HepG2 (cell line): ENCODE data around the gene SDCCAG8. TPM values are rescaled to one million over a fixed set of nuclear protein-coding genes. Genes with fewer than 3 reads are reported as not detected.

Experiments
- ATAC-seq: fragments of 200-7000 bp; cut with Tn5 transposase; 3 replicates; pipeline ENCODE4 v1.9.1; 2020; ENCODE audit warnings: mild to moderate bottlenecking, moderate library complexity
- BruUV-seq: library from RNA; stranded (reverse); fragments of 400-500 nt; replicated peaks from 2 replicates; lab custom pipeline; 2021; lab: Mats Ljungman, UMichigan
- CTCF ChIA-PET: fragments of 300-600 bp; formaldehyde crosslinking; extraction: SDS; loops from one replicate; lab custom pipeline; 2021; ENCODE audit warnings: low total read pairs, inconsistent platforms, low intra/inter-chr PET ratio; lab: Yijun Ruan, JAX
- POLR2A ChIA-PET: fragments of 350-600 bp; sonication (Branson Sonifier 250); formaldehyde crosslinking; loops from one replicate; lab custom pipeline; 2020; ENCODE audit warnings: antibody characterized with exemption, inconsistent platforms; lab: Yijun Ruan, JAX
- DNase-seq: peaks from one replicate; pipeline ENCODE4 v3.0.0-alpha.2; 2015; ENCODE audit warnings: low spot score
- FAIRE-seq: peaks from 3 replicates; lab custom pipeline; 2011; peaks lifted over from hg19 to GRCh38; lab: Jason Lieb, UNC
- H2AFZ ChIP-seq: one replicate; pipeline ENCODE4 v1.6.1; 2011; ENCODE audit warnings: low read length, inconsistent platforms
- H3K27ac ChIP-seq: fragments of 300-600 bp; 3 replicates; pipeline ENCODE4 v1.8.0; 2011; ENCODE audit warnings: mixed run types, mild to moderate bottlenecking, mixed read lengths, low read length, inconsistent platforms; ENCODE audit not compliant: insufficient read depth; ENCODE audit errors: extremely low read length
- H3K27me3 ChIP-seq, 2 experiments: fragments of 200-600 bp in 1 of 2; 2 replicates in 1 of 2; 3 replicates in 1 of 2; pipeline versions ENCODE4 v1.6.0 to v1.8.0; 2011; ENCODE audit warnings: low read length in 2 of 2, mild to moderate bottlenecking in 2 of 2, moderate library complexity in 2 of 2, inconsistent platforms in 1 of 2; ENCODE audit not compliant: insufficient read depth in 2 of 2, control insufficient read depth in 1 of 2
- H3K36me3 ChIP-seq, 2 experiments: fragments of 200-600 bp in 1 of 2; replicated peaks in 1 of 2; 2 replicates in 1 of 2; 3 replicates in 1 of 2; pipeline versions ENCODE4 v1.5.1 to v1.8.0; 2011; ENCODE audit warnings: low read length in 2 of 2, inconsistent platforms in 1 of 2; ENCODE audit not compliant: insufficient read depth in 2 of 2, control insufficient read depth in 1 of 2
- H3K4me1 ChIP-seq: 2 replicates; pipeline ENCODE4 v1.5.1; 2012; ENCODE audit warnings: low read length, inconsistent platforms; ENCODE audit not compliant: insufficient read depth
- H3K4me2 ChIP-seq: 2 replicates; pipeline ENCODE4 v1.6.0; 2011; ENCODE audit warnings: low read depth, low read length, inconsistent platforms
- H3K4me3 ChIP-seq, 3 experiments: fragments of 200-600 bp in 1 of 3; sonication (generic), shearing (Covaris generic) in 1 of 3; replicated peaks in 1 of 3; 2 replicates each; pipeline ENCODE4 v1.5.1; 2011 to 2016; ENCODE audit warnings: low read length in 3 of 3, inconsistent platforms in 2 of 3, low read depth in 2 of 3, mild to moderate bottlenecking in 2 of 3, control low read depth in 1 of 3, mixed read lengths in 1 of 3; ENCODE audit not compliant: insufficient read depth in 1 of 3
- H3K79me2 ChIP-seq: one replicate; pipeline ENCODE4 v1.6.1; 2011; ENCODE audit warnings: low read length, inconsistent platforms; ENCODE audit not compliant: insufficient read depth
- H3K9ac ChIP-seq: 2 replicates; pipeline ENCODE4 v1.6.0; 2011; ENCODE audit warnings: mild to moderate bottlenecking, low read depth, low read length, inconsistent platforms; ENCODE audit not compliant: insufficient read depth
- H3K9me3 ChIP-seq: 2 replicates; pipeline ENCODE4 v1.5.1; 2012; ENCODE audit warnings: mild to moderate bottlenecking, low read length
- H4K20me1 ChIP-seq: 2 replicates; pipeline ENCODE4 v1.6.0; 2011; ENCODE audit warnings: inconsistent platforms, mild to moderate bottlenecking, low read length, moderate library complexity; ENCODE audit not compliant: insufficient read depth
- ATM ChIP-seq: fragments of 450-650 bp; IDR thresholded peaks from 2 replicates; pipeline ENCODE4 v1.7.1; 2017; ENCODE audit warnings: mild to moderate bottlenecking, borderline replicate concordance
- E2F1 ChIP-seq: sonication (generic); formaldehyde crosslinking; IDR thresholded peaks from 2 replicates; pipeline ENCODE4 v1.5.0; 2020; ENCODE audit warnings: missing genetic modification reagents
- ELF4 ChIP-seq: sonication (generic); formaldehyde crosslinking; IDR thresholded peaks from 2 replicates; pipeline ENCODE4 v1.5.0; 2020; ENCODE audit warnings: missing genetic modification reagents, mild to moderate bottlenecking, moderate library complexity, borderline replicate concordance
- GFI1 ChIP-seq: sonication (generic); formaldehyde crosslinking; IDR thresholded peaks from 2 replicates; pipeline ENCODE4 v1.5.0; 2020; ENCODE audit warnings: missing genetic modification reagents, mild to moderate bottlenecking, borderline replicate concordance
- MEIS2 ChIP-seq: sonication (generic); formaldehyde crosslinking; IDR thresholded peaks from 2 replicates; pipeline ENCODE4 v1.9.0; 2021; ENCODE audit warnings: mild to moderate bottlenecking, missing genetic modification reagents
- NBN ChIP-seq: fragments of 450-650 bp; conservative IDR thresholded peaks from 2 replicates; pipeline ENCODE4 v1.6.1; 2017
- POLR2AphosphoS5 ChIP-seq: IDR thresholded peaks from 2 replicates; pipeline ENCODE4 v1.6.1; 2012; ENCODE audit warnings: low read depth, low read length
- PPARG ChIP-seq: conservative IDR thresholded peaks from 2 replicates; pipeline ENCODE4 v1.6.1; 2016; ENCODE audit warnings: missing biosample characterization, missing genetic modification reagents
- REL ChIP-seq: sonication (generic); formaldehyde crosslinking; conservative IDR thresholded peaks from 2 replicates; pipeline ENCODE4 v1.8.0; 2022; ENCODE audit warnings: mild to moderate bottlenecking, missing genetic modification reagents, moderate library complexity
- TMF1 ChIP-seq: sonication (generic); formaldehyde crosslinking; IDR thresholded peaks from 2 replicates; pipeline ENCODE4 v1.8.1; 2022; ENCODE audit warnings: low read depth, missing genetic modification reagents
- ZC3H13 ChIP-seq: sonication (generic); formaldehyde crosslinking; IDR thresholded peaks from 2 replicates; pipeline ENCODE4 v1.8.1; 2023; ENCODE audit warnings: mild to moderate bottlenecking, missing genetic modification reagents, moderate library complexity
- ZFY ChIP-seq: sonication (generic); formaldehyde crosslinking; IDR thresholded peaks from 2 replicates; pipeline ENCODE4 v1.4.0; 2020; ENCODE audit warnings: missing genetic modification reagents
- ZNF260 ChIP-seq: sonication (generic); formaldehyde crosslinking; IDR thresholded peaks from 2 replicates; pipeline ENCODE4 v1.4.0; 2020; ENCODE audit warnings: missing genetic modification reagents, low read depth, mild to moderate bottlenecking, borderline replicate concordance
- ZNF572 ChIP-seq: sonication (generic); formaldehyde crosslinking; IDR thresholded peaks from 2 replicates; pipeline ENCODE4 v1.5.1; 2020; ENCODE audit warnings: mild to moderate bottlenecking, missing genetic modification reagents
- ZNF724P ChIP-seq: sonication (generic); formaldehyde crosslinking; IDR thresholded peaks from 2 replicates; pipeline ENCODE4 v1.8.0; 2022; ENCODE audit warnings: missing genetic modification reagents, borderline replicate concordance
- ZNF775 ChIP-seq: sonication (generic); formaldehyde crosslinking; IDR thresholded peaks from 2 replicates; pipeline ENCODE4 v1.4.0; 2020; ENCODE audit warnings: missing genetic modification reagents, mild to moderate bottlenecking, moderate library complexity, borderline replicate concordance
- WGBS: methylation state at CpG from one replicate; pipeline ENCODE4 v1.1.6; 2017; ENCODE audit warnings: low lambda C conversion rate; 5-methylcytosine and 5-hydroxymethylcytosine counted together
- in situ Hi-C: cut with HindIII; loops from 2 replicates; pipeline ENCODE4 v1.10.0; 2017; ENCODE audit warnings: low pct_unique_long_range_greater_than_20kb; ENCODE audit not compliant: extremely low pct_ligation_motif_present
- intact Hi-C: fragments of 100-400 bp; cut with micrococcal nuclease; formaldehyde crosslinking; loops from one replicate; pipeline ENCODE4 v1.10.0; 2022; ENCODE audit not compliant: unreplicated experiment
- polyA plus RNA-seq, 8 experiments: library from polyadenylated mRNA; depleted of rRNA in 3 of 8; stranded (reverse) in 7 of 8; unstranded in 1 of 8; fragments of >200 nt; fragmentation: Illumina TruSeq in 4 of 8; extraction: Trizol in 4 of 8; gene quantifications; 2 replicates each; pipeline versions ENCODE4 v1.2.1 to v1.2.3, GENCODE V29; 2011 to 2016; ENCODE audit warnings: low read depth in 4 of 8, missing spikeins in 1 of 8, mixed read lengths in 1 of 8; ENCODE audit not compliant: insufficient read depth in 1 of 8
- total RNA-seq, 5 experiments: library from RNA; depleted of rRNA; stranded (reverse); fragments of >200 nt; fragmentation: Illumina TruSeq; extraction: Trizol; gene quantifications; 2 replicates each; pipeline ENCODE4 v1.2.3, GENCODE V29; 2016; ENCODE audit warnings: low read depth in 1 of 5

The SDCCAG8 gene
- total and polyA plus RNA-seq, 2 of the 13 experiments (the other 11 are each of a cell fraction or from before 2014, with no cell fraction given) = 9.5 to 13.4 TPM

GRCh38 chr1:243407284-243408018 lies 151.6 kb downstream of the SDCCAG8 start:
- Histone ChIP-seq H2AFZ (no peak overlapping the region), H3K4me3 (no peak overlapping the region), H3K36me3 (no peaks in the 10 kb centered on the region), H3K4me2 (no peak overlapping the region), H3K27me3 (no peaks in the 10 kb centered on the region), H3K79me2 (no peaks in the 10 kb centered on the region), H3K27ac (no peak overlapping the region), H4K20me1 (no peaks in the 10 kb centered on the region), H3K9me3 (no peaks in the 10 kb centered on the region), H3K4me1 (no peaks in the 10 kb centered on the region), H3K9ac (no peak overlapping the region)
- POLR2A ChIA-PET = no interaction called here
- BruUV-seq = no TSS peak
- WGBS = 67% methylated on average over 3 of the region's 3 CpGs
- FAIRE-seq = no peak
- CTCF ChIA-PET = no interaction called here
- ATAC-seq = no peak
- in situ Hi-C loops = no loop called here
- DNase-seq = no peak
- intact Hi-C loops = loop anchor here (2.0 kb wide), 1 partner anchor 63 kb away; no protein-coding TSS in a partner anchor
- TF ChIP-seq ZNF775 (CRISPR knock-in tag) (no peak), POLR2AphosphoS5 (no peak), MEIS2 (no peak), ELF4 (CRISPR knock-in tag) (no peak), ZFY (CRISPR knock-in tag) (no peak)

GRCh38 chr1:243408479-243408878 lies 152.6 kb downstream of the SDCCAG8 start:
- Histone ChIP-seq H3K4me1 (no peaks in the 10 kb centered on the region), H3K27me3 (no peaks in the 10 kb centered on the region), H3K36me3 (no peaks in the 10 kb centered on the region), H2AFZ (no peak overlapping the region), H4K20me1 (no peaks in the 10 kb centered on the region), H3K9me3 (no peaks in the 10 kb centered on the region), H3K4me2 (no peak overlapping the region), H3K4me3 (no peak overlapping the region), H3K9ac (no peak overlapping the region), H3K79me2 (no peaks in the 10 kb centered on the region), H3K27ac (no peak overlapping the region)
- no TSS peak for BruUV-seq
- ChIA-PET CTCF (interaction anchor here (1.0 kb wide), 1 partner anchor 65 kb away, joined by 3 read pairs; no protein-coding TSS in a partner anchor), POLR2A (no interaction called here)
- ATAC-seq (no peak), FAIRE-seq (no peak), DNase-seq (no peak)
- in situ Hi-C loops = no loop called here
- intact Hi-C loops = loop anchor here (2.0 kb wide), 1 partner anchor 64 kb away; no protein-coding TSS in a partner anchor
- TF ChIP-seq TMF1 (CRISPR knock-in tag) = no peak
- TF ChIP-seq E2F1 (CRISPR knock-in tag) = no peak
- TF ChIP-seq REL (CRISPR knock-in tag) = no peak
- no peak for TF ChIP-seq NBN
- TF ChIP-seq ATM = no peak
- no peak for TF ChIP-seq ZNF572
- no peak for TF ChIP-seq PPARG (CRISPR knock-in tag)
- no peak for TF ChIP-seq GFI1 (CRISPR knock-in tag)
- no peak for TF ChIP-seq ZNF260 (CRISPR knock-in tag)
- no peak for TF ChIP-seq ZNF724P (CRISPR knock-in tag)
- no peak for TF ChIP-seq ZC3H13 (CRISPR knock-in tag)
